IMR-90 (cell line): ENCODE results near the gene KCNK4. TPM values are rescaled to one million over a fixed set of nuclear protein-coding genes. Genes with fewer than 3 reads are reported as not detected.

ENCODE experiments used
- ATAC-seq: fragments of 200-7000 bp; cut with Tn5 transposase; 2 replicates; pipeline ENCODE4 v1.9.1; 2020; ENCODE audit warnings: low read depth, mild to moderate bottlenecking, moderate library complexity
- BruUV-seq: library from RNA; stranded (reverse); fragments of 400-500 nt; replicated peaks from 2 replicates; lab custom pipeline; 2021; lab: Mats Ljungman, UMichigan
- CTCF ChIA-PET: fragments of 300-600 bp; formaldehyde crosslinking; extraction: SDS; loops from one replicate; lab custom pipeline; 2021; ENCODE audit warnings: antibody characterized with exemption; lab: Yijun Ruan, JAX
- POLR2A ChIA-PET: fragments of 300-600 bp; sonication (Branson Sonifier 250); formaldehyde crosslinking; loops from one replicate; lab custom pipeline; 2022; ENCODE audit warnings: antibody characterized with exemption; ENCODE audit not compliant: unreplicated experiment; lab: Charles Lee
- DNase-seq: peaks from one replicate; pipeline ENCODE4 v3.0.0; 2013
- H2AFZ ChIP-seq: replicated peaks from 2 replicates; pipeline ENCODE3; 2013; ENCODE audit warnings: low read length, mild to moderate bottlenecking; ENCODE audit not compliant: poor library complexity
- H2AK5ac ChIP-seq: 2 replicates; pipeline ENCODE4 v1.6.1; 2013; ENCODE audit warnings: low read depth, low read length, inconsistent platforms
- H2AK9ac ChIP-seq: replicated peaks from 2 replicates; pipeline ENCODE3; 2013; ENCODE audit warnings: mild to moderate bottlenecking, low read depth, low read length, moderate library complexity; ENCODE audit not compliant: poor library complexity
- H2BK120ac ChIP-seq: 2 replicates; pipeline ENCODE4 v1.6.1; 2013; ENCODE audit warnings: low read depth, low read length, inconsistent platforms
- H2BK15ac ChIP-seq: 3 replicates; pipeline ENCODE4 v1.6.1; 2013; ENCODE audit warnings: low read depth, low read length, inconsistent platforms
- H2BK20ac ChIP-seq: 2 replicates; pipeline ENCODE4 v1.6.1; 2013; ENCODE audit warnings: low read depth, mild to moderate bottlenecking, inconsistent platforms, low read length, moderate library complexity
- H2BK5ac ChIP-seq: 2 replicates; pipeline ENCODE4 v1.6.1; 2013; ENCODE audit warnings: mild to moderate bottlenecking, low read depth, low read length, inconsistent platforms; ENCODE audit not compliant: poor library complexity, severe bottlenecking
- H3K14ac ChIP-seq: replicated peaks from 2 replicates; pipeline ENCODE4 v1.6.1; 2013; ENCODE audit warnings: low read depth, low read length, inconsistent platforms
- H3K18ac ChIP-seq: 2 replicates; pipeline ENCODE4 v1.6.1; 2013; ENCODE audit warnings: low read depth, low read length, control low read depth
- H3K23ac ChIP-seq: 2 replicates; pipeline ENCODE4 v1.6.1; 2013; ENCODE audit warnings: low read depth, low read length, inconsistent platforms
- H3K27ac ChIP-seq: 2 replicates; pipeline ENCODE4 v1.5.1; 2013; ENCODE audit warnings: mild to moderate bottlenecking, control low read depth, low read length; ENCODE audit not compliant: insufficient read depth
- H3K27me3 ChIP-seq: 2 replicates; pipeline ENCODE4 v1.6.1; 2013; ENCODE audit warnings: low read length; ENCODE audit not compliant: control insufficient read depth, insufficient read depth
- H3K36me3 ChIP-seq: 2 replicates; pipeline ENCODE4 v1.6.1; 2013; ENCODE audit warnings: low read length, mixed read lengths; ENCODE audit not compliant: control insufficient read depth, insufficient read depth
- H3K4ac ChIP-seq: 2 replicates; pipeline ENCODE4 v1.6.1; 2013; ENCODE audit warnings: low read depth, low read length, inconsistent platforms
- H3K4me1 ChIP-seq: 2 replicates; pipeline ENCODE4 v1.6.1; 2013; ENCODE audit warnings: low read length, mixed read lengths; ENCODE audit not compliant: control insufficient read depth, insufficient read depth
- H3K4me2 ChIP-seq: 2 replicates; pipeline ENCODE4 v1.6.1; 2013; ENCODE audit warnings: low read depth, mild to moderate bottlenecking, control low read depth, low read length, moderate library complexity
- H3K4me3 ChIP-seq: 2 replicates; pipeline ENCODE4 v1.5.1; 2013; ENCODE audit warnings: low read depth, mild to moderate bottlenecking, control low read depth, low read length, moderate library complexity; ENCODE audit not compliant: insufficient read depth
- H3K56ac ChIP-seq: 2 replicates; pipeline ENCODE4 v1.6.1; 2013; ENCODE audit warnings: low read length, inconsistent platforms; ENCODE audit not compliant: insufficient read depth; ENCODE audit errors: extremely low read depth
- H3K79me1 ChIP-seq, 2 experiments: 2 replicates each; pipeline ENCODE4 v1.6.1; 2013; ENCODE audit warnings: low read length in 2 of 2, inconsistent platforms in 1 of 2, low read depth in 1 of 2
- H3K9ac ChIP-seq: 2 replicates; pipeline ENCODE4 v1.6.1; 2013; ENCODE audit warnings: low read depth, low read length, control low read depth
- H3K9me1 ChIP-seq: 2 replicates; pipeline ENCODE4 v1.6.1; 2013; ENCODE audit warnings: low read length, inconsistent platforms; ENCODE audit not compliant: insufficient read depth
- H3K9me3 ChIP-seq: 2 replicates; pipeline ENCODE4 v1.6.1; 2013; ENCODE audit warnings: low read length; ENCODE audit not compliant: control insufficient read depth, insufficient read depth
- H4K20me1 ChIP-seq: 2 replicates; pipeline ENCODE4 v1.6.1; 2013; ENCODE audit warnings: low read length, inconsistent platforms; ENCODE audit not compliant: insufficient read depth
- H4K5ac ChIP-seq: 2 replicates; pipeline ENCODE4 v1.6.1; 2013; ENCODE audit warnings: mild to moderate bottlenecking, low read depth, low read length, control low read depth
- H4K8ac ChIP-seq, 2 experiments: 2 replicates each; pipeline ENCODE4 v1.6.1; 2013; ENCODE audit warnings: low read depth in 2 of 2, low read length in 2 of 2, control low read depth in 1 of 2, inconsistent platforms in 1 of 2
- H4K91ac ChIP-seq: 2 replicates; pipeline ENCODE4 v1.6.1; 2013; ENCODE audit warnings: low read depth, low read length, inconsistent platforms; ENCODE audit not compliant: insufficient read depth
- BHLHE40 ChIP-seq: fragments of 150-350 bp; IDR thresholded peaks from 2 replicates; pipeline ENCODE4 v1.6.1; 2016; ENCODE audit warnings: mild to moderate bottlenecking, low read depth, low read length
- CHD1 ChIP-seq: IDR thresholded peaks from 2 replicates; pipeline ENCODE4 v1.6.1; 2012; ENCODE audit warnings: low read depth, low read length, improper control_type of control experiment
- NFE2L2 ChIP-seq: fragments of 150-350 bp; IDR thresholded peaks from 2 replicates; pipeline ENCODE4 v1.6.1; 2016; ENCODE audit warnings: low read depth, mild to moderate bottlenecking, low read length
- POLR2A ChIP-seq: IDR thresholded peaks from 2 replicates; pipeline ENCODE4 v1.6.1; 2012; ENCODE audit warnings: mild to moderate bottlenecking, low read depth, low read length
- RAD21 ChIP-seq: IDR thresholded peaks from 2 replicates; pipeline ENCODE4 v1.6.1; 2012; ENCODE audit warnings: low read length, improper control_type of control experiment
- WGBS, 2 experiments: methylation state at CpG; one replicate each; pipeline versions ENCODE4 v1.1.5 to v1.1.7; 2013; ENCODE audit warnings: missing lambda C conversion rate in 2 of 2; ENCODE audit not compliant: insufficient read length in 1 of 2; ENCODE audit errors: extremely low coverage in 2 of 2; 5-methylcytosine and 5-hydroxymethylcytosine counted together
- dilution Hi-C: fragments of 300-500 bp; cut with HindIII; formaldehyde crosslinking; loops from one replicate; pipeline ENCODE4 v1.14.3; 2018; ENCODE audit warnings: low sequenced_read_pairs; ENCODE audit not compliant: unreplicated experiment
- in situ Hi-C: fragments of 300-500 bp; cut with MboI; formaldehyde crosslinking; loops from 3 replicates; pipeline ENCODE4 v1.14.3; 2019; ENCODE audit warnings: low sequenced_read_pairs, inconsistent platforms, mixed read lengths
- intact Hi-C: fragments of 100-400 bp; cut with micrococcal nuclease; formaldehyde crosslinking; loops from 2 replicates; pipeline ENCODE4 v1.10.0; 2022
- polyA plus RNA-seq, 3 experiments: library from polyadenylated mRNA; depleted of rRNA; stranded (reverse); fragments of >200 nt; gene quantifications; 2 replicates each; pipeline ENCODE4 v1.2.3, GENCODE V29; 2012; ENCODE audit warnings: low replicate concordance in 1 of 3
- total RNA-seq: library from RNA; depleted of rRNA; stranded (reverse); fragments of >200 nt; gene quantifications from 2 replicates; pipeline ENCODE4 v1.2.3, GENCODE V29; 2012
- TF ChIP-seq, protein P1 (sequence below): fragments of 150-350 bp; IDR thresholded peaks from 2 replicates; pipeline ENCODE4 v1.6.1; 2017; ENCODE audit warnings: mild to moderate bottlenecking, antibody characterized with exemption, low read length, low read depth

Gene KCNK4
- total and polyA plus RNA-seq, 2 of the 4 experiments (the other 2 are of a cell fraction): not detected

DNA sequence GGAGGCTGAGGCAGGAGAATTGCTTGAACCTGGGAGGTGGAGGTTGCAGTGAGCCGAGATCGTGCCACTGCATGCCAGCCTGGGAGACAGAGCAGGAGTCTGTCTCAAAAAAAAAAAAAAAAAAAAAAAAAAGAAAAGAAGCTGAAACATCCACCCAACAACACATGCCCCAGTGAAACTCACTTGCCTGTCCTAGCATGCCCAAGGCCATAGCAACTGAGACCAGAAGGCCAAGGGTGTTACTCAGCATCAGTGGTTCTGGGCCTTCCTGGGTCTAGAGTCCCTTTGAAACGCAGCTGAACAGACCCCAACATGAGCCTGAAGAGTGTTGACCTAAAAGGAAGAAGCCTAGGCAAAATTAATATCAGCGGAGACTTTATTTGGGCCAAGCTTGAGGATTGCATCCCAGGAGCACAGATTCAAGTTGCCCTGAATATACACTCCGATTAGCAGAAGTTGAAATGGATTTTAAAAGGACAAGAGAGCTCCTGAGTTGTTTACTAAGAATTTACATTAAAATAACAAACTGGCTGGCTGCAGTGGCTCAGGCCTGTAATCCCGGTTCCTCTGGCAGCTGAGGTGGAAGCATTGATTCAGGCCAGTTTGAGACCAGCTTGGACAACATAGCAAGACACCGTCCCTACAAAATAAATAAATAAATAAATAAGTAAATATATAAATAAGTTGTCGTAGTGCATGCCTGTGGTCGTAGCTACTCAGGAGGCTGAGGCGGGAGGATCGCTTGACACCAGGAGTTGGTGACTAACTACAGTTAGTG, 33.8 kb downstream of the KCNK4 start:
- ChIA-PET CTCF (interaction anchor here (0.8 to 1.5 kb wide), 3 partner anchors 9 to 30 kb away, joined by 3 to 5 read pairs (median 5); no protein-coding TSS in a partner anchor), POLR2A (interaction anchor here (0.6 kb wide), 1 partner anchor 432 kb away, joined by 6 read pairs; no protein-coding TSS in a partner anchor)
- Histone ChIP-seq H4K8ac (no peak overlapping the region; a peak in 1 of 4 replicates), H3K27me3 (no peaks in the 10 kb centered on the region; the same call in 1 of the 2 replicates), H3K56ac (no peak overlapping the region), H3K9me1 (0 out of 2 replicates have a peak, but pooled peaks cover 3% of the 10 kb centered on the region), H3K9me3 (0 out of 2 replicates have a peak, but pooled peaks cover 2% of the 10 kb centered on the region), H2AK9ac (no peak overlapping the region), H3K9ac (no peak overlapping the region), H4K5ac (no peak overlapping the region), H2BK20ac (no peak overlapping the region), H3K4me2 (no peak overlapping the region), H3K4me1 (peaks cover 4% of the 10 kb centered on the region), H3K36me3 (peaks cover 19% of the 10 kb centered on the region), H3K14ac (0 out of 2 replicates have a peak overlapping the region, but pooled peaks have one; percentile 78), H3K4ac (peak overlapping the region; percentile 75; the same call in 1 of the 2 replicates), H2AK5ac (no peak overlapping the region), H3K23ac (no peak overlapping the region), H2BK120ac (no peak overlapping the region), H4K20me1 (no peaks in the 10 kb centered on the region; the same call in 1 of the 2 replicates), H3K79me1 (peaks cover 0 to 8% of the 10 kb centered on the region in 2 experiments; a peak in 2 of 4 replicates), H3K4me3 (no peak overlapping the region), H3K27ac (peak overlapping the region; percentile 49; the same call in 1 of the 2 replicates), H2BK5ac (no peak overlapping the region), H3K18ac (no peak overlapping the region), H2AFZ (no peak overlapping the region), H4K91ac (no peak overlapping the region), H2BK15ac (no peak overlapping the region; the same call in 2 of the 3 replicates)
- ATAC-seq: peak; percentile 63
- dilution Hi-C loops: no loop called here
- in situ Hi-C loops: no loop called here
- TF ChIP-seq POLR2A: no peak
- TF ChIP-seq RAD21: no peak
- TF ChIP-seq NFE2L2: no peak
- TF ChIP-seq BHLHE40: no peak
- TF ChIP-seq CHD1: no peak
- TF ChIP-seq, protein P1, sequence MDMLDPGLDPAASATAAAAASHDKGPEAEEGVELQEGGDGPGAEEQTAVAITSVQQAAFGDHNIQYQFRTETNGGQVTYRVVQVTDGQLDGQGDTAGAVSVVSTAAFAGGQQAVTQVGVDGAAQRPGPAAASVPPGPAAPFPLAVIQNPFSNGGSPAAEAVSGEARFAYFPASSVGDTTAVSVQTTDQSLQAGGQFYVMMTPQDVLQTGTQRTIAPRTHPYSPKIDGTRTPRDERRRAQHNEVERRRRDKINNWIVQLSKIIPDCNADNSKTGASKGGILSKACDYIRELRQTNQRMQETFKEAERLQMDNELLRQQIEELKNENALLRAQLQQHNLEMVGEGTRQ: no peak
- WGBS, 2 experiments: no CpG with 5 or more reads among the region's 11 CpGs
- no peak for DNase-seq
- intact Hi-C loops: no loop called here
- no TSS peak for BruUV-seq
